CD14-positive monocyte (primary cell): ENCODE results near the gene GAREM1. TPM values are rescaled to one million over a fixed set of nuclear protein-coding genes. Genes with fewer than 3 reads are reported as not detected.

ENCODE experiments used
- DNase-seq, 3 donors: peaks; one replicate each; pipeline ENCODE4 v3.0.0-alpha.2; 2011 to 2022
- H2AFZ ChIP-seq: 2 replicates; pipeline ENCODE4 v1.6.0; 2012; ENCODE audit warnings: mild to moderate bottlenecking, low read depth, low read length, inconsistent platforms; ENCODE audit not compliant: insufficient read depth, poor library complexity, severe bottlenecking
- H3K27ac ChIP-seq, 2 donors: 1 replicate in 1 of 2; 2 replicates in 1 of 2; pipeline ENCODE4 v1.5.1; 2012 to 2013; ENCODE audit warnings: low read length in 2 of 2, control low read depth in 1 of 2, inconsistent platforms in 1 of 2, low read depth in 1 of 2, mild to moderate bottlenecking in 1 of 2
- H3K27me3 ChIP-seq, 2 donors: one replicate each; pipeline versions ENCODE4 v1.6.0 to v1.6.1; 2011 to 2013; ENCODE audit warnings: low read length in 2 of 2; ENCODE audit not compliant: control insufficient read depth in 2 of 2, insufficient read depth in 2 of 2
- H3K36me3 ChIP-seq, 2 donors: replicated peaks in 1 of 2; 1 replicate in 1 of 2; 2 replicates in 1 of 2; pipeline versions ENCODE4 v1.5.1 to v1.6.1; 2012 to 2013; ENCODE audit warnings: low read length in 2 of 2, control low read depth in 1 of 2, inconsistent platforms in 1 of 2, mild to moderate bottlenecking in 1 of 2; ENCODE audit not compliant: insufficient read depth in 2 of 2, control insufficient read depth in 1 of 2
- H3K4me1 ChIP-seq, 2 donors: 1 replicate in 1 of 2; 2 replicates in 1 of 2; pipeline versions ENCODE4 v1.5.1 to v1.6.1; 2012 to 2013; ENCODE audit warnings: low read length in 2 of 2, control low read depth in 1 of 2, inconsistent platforms in 1 of 2, mild to moderate bottlenecking in 1 of 2, moderate library complexity in 1 of 2; ENCODE audit not compliant: insufficient read depth in 2 of 2, control insufficient read depth in 1 of 2
- H3K4me2 ChIP-seq: replicated peaks from 2 replicates; pipeline ENCODE3; 2012; ENCODE audit warnings: low read length, moderate library complexity, mild to moderate bottlenecking; ENCODE audit not compliant: poor library complexity, severe bottlenecking; ENCODE audit errors: extremely low read depth
- H3K4me3 ChIP-seq, 3 experiments: fragments of 200-600 bp in 1 of 3; sonication (generic) in 1 of 3; replicated peaks in 1 of 3; 1 replicate in 2 of 3; 2 replicates in 1 of 3; pipeline ENCODE4 v1.5.1; 2011 to 2013; ENCODE audit warnings: low read length in 3 of 3, mild to moderate bottlenecking in 3 of 3, control low read depth in 2 of 3, low read depth in 2 of 3, inconsistent platforms in 1 of 3, moderate library complexity in 1 of 3
- H3K79me2 ChIP-seq: 2 replicates; pipeline ENCODE4 v1.6.0; 2012; ENCODE audit warnings: mild to moderate bottlenecking, control low read depth, inconsistent platforms, low read length, moderate library complexity; ENCODE audit not compliant: insufficient read depth
- H3K9ac ChIP-seq: 2 replicates; pipeline ENCODE4 v1.6.0; 2017; ENCODE audit warnings: low read length, mild to moderate bottlenecking; ENCODE audit not compliant: insufficient read depth, poor library complexity, severe bottlenecking
- H3K9me3 ChIP-seq, 2 donors: replicated peaks in 1 of 2; 1 replicate in 1 of 2; 2 replicates in 1 of 2; pipeline versions ENCODE4 v1.5.1 to v1.6.1; 2012 to 2013; ENCODE audit warnings: low read length in 2 of 2, control low read depth in 1 of 2; ENCODE audit not compliant: control insufficient read depth in 1 of 2, insufficient read depth in 1 of 2
- H4K20me1 ChIP-seq: 2 replicates; pipeline ENCODE4 v1.6.0; 2012; ENCODE audit warnings: mild to moderate bottlenecking, low read length, control low read depth, moderate library complexity; ENCODE audit not compliant: insufficient read depth
- H3K27ac Mint-ChIP-seq, 7 donors: one replicate each; pipeline ENCODE4 v1.8.0; 2020; ENCODE audit warnings: mild to moderate bottlenecking in 7 of 7, mixed read lengths in 7 of 7, moderate library complexity in 6 of 7, inconsistent platforms in 2 of 7
- H3K27me3 Mint-ChIP-seq, 3 donors: one replicate each; pipeline ENCODE4 v1.8.0; 2021 to 2022; ENCODE audit warnings: low read depth in 3 of 3, mild to moderate bottlenecking in 3 of 3, mixed read lengths in 3 of 3, moderate library complexity in 3 of 3, inconsistent platforms in 1 of 3
- H3K36me3 Mint-ChIP-seq, 2 donors: one replicate each; pipeline ENCODE4 v1.8.0; 2020; ENCODE audit warnings: mixed read lengths in 2 of 2, inconsistent platforms in 1 of 2, mild to moderate bottlenecking in 1 of 2
- H3K4me1 Mint-ChIP-seq: one replicate; pipeline ENCODE4 v1.8.0; 2020; ENCODE audit warnings: mild to moderate bottlenecking, mixed read lengths
- H3K4me3 Mint-ChIP-seq, 2 donors: one replicate each; pipeline ENCODE4 v1.8.0; 2020; ENCODE audit warnings: mild to moderate bottlenecking in 2 of 2, mixed read lengths in 2 of 2, moderate library complexity in 1 of 2
- H3K9me3 Mint-ChIP-seq, 7 donors: one replicate each; pipeline ENCODE4 v1.8.0; 2020 to 2022; ENCODE audit warnings: mixed read lengths in 7 of 7, mild to moderate bottlenecking in 6 of 7, moderate library complexity in 6 of 7, inconsistent platforms in 2 of 7
- WGBS: methylation state at CpG from one replicate; pipeline ENCODE4 v1.1.5; 2013; ENCODE audit warnings: missing lambda C conversion rate; ENCODE audit not compliant: insufficient coverage; 5-methylcytosine and 5-hydroxymethylcytosine counted together
- intact Hi-C, 2 donors: fragments of 100-400 bp; cut with micrococcal nuclease; formaldehyde crosslinking; loops; one replicate each; pipeline versions ENCODE4 v1.15.0 to v1.15.1; 2023
- polyA plus RNA-seq, 3 donors: library from polyadenylated mRNA; depleted of rRNA in 1 of 3; unstranded in 2 of 3; stranded (reverse) in 1 of 3; fragments of 300-500 nt in 2 of 3; fragments of >200 nt in 1 of 3; fragmentation: Illumina TruSeq in 2 of 3; gene quantifications; 1 replicate in 2 of 3; 2 replicates in 1 of 3; pipeline ENCODE4 v1.2.3, GENCODE V29; 2012 to 2021
- TF ChIP-seq, protein P1 (sequence below): fragments of 200-600 bp; IDR thresholded peaks from one replicate; pipeline ENCODE4 v1.8.0; 2022; ENCODE audit warnings: antibody characterized with exemption, mild to moderate bottlenecking

Gene GAREM1
- polyA plus RNA-seq, 3 donors = 0.24 TPM; not detected in 2

DNA sequence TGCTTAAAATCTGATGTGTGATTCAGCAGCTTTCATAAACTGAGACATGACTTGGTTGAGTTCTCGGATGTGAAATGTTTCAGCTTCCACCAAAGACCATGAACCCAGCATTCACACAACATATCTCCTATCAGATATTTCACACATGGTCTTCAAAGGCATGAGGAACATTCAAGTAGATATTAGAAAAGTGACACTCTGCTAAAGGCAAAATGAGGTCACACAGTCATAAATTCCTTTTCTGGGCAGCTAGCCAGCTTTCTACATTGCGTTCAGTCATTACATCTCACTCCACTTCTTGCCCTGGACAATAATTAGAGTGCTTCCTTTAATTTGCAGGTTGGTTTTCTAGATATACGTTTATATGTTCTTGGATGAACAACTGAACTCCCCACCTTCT, 96.7 kb downstream of the GAREM1 start:
- no peaks in the 10 kb centered on the region for H3K36me3 ChIP-seq
- H2AFZ ChIP-seq = no peak overlapping the region
- no peak for DNase-seq
- Mint-ChIP-seq H3K27me3 (peaks cover 0 to 2% (median 2%) of the 10 kb centered on the region in 3 donors), H3K4me3 (no peak overlapping the region), H3K4me1 (no peaks in the 10 kb centered on the region), H3K27ac (no peak overlapping the region), H3K36me3 (no peaks in the 10 kb centered on the region), H3K9me3 (peaks cover 0 to 1% (median 0%) of the 10 kb centered on the region in 7 donors)
- no peaks in the 10 kb centered on the region for H3K79me2 ChIP-seq
- intact Hi-C loops = no loop called here
- H4K20me1 ChIP-seq = no peaks in the 10 kb centered on the region
- TF ChIP-seq, protein P1, sequence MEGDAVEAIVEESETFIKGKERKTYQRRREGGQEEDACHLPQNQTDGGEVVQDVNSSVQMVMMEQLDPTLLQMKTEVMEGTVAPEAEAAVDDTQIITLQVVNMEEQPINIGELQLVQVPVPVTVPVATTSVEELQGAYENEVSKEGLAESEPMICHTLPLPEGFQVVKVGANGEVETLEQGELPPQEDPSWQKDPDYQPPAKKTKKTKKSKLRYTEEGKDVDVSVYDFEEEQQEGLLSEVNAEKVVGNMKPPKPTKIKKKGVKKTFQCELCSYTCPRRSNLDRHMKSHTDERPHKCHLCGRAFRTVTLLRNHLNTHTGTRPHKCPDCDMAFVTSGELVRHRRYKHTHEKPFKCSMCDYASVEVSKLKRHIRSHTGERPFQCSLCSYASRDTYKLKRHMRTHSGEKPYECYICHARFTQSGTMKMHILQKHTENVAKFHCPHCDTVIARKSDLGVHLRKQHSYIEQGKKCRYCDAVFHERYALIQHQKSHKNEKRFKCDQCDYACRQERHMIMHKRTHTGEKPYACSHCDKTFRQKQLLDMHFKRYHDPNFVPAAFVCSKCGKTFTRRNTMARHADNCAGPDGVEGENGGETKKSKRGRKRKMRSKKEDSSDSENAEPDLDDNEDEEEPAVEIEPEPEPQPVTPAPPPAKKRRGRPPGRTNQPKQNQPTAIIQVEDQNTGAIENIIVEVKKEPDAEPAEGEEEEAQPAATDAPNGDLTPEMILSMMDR = no peak
- H3K4me1 ChIP-seq = no peaks in the 10 kb centered on the region
- no CpG with 5 or more reads among the region's 3 CpGs for WGBS
- no peak overlapping the region for H3K4me3 ChIP-seq
- H3K9ac ChIP-seq = no peak overlapping the region
- H3K27me3 ChIP-seq = no peaks in the 10 kb centered on the region
- no peak overlapping the region for H3K27ac ChIP-seq
- no peak overlapping the region for H3K4me2 ChIP-seq
- no peaks in the 10 kb centered on the region for H3K9me3 ChIP-seq

- H3K9me3 ChIP-seq = no peaks in the 10 kb centered on the region
- no peak overlapping the region for H2AFZ ChIP-seq
- no peak overlapping the region for H3K9ac ChIP-seq
- no peaks in the 10 kb centered on the region for H3K4me1 ChIP-seq
- Mint-ChIP-seq H3K4me1 (no peaks in the 10 kb centered on the region), H3K27me3 (peaks cover 0 to 2% (median 2%) of the 10 kb centered on the region in 3 donors), H3K27ac (no peak overlapping the region), H3K4me3 (no peak overlapping the region), H3K36me3 (no peaks in the 10 kb centered on the region), H3K9me3 (peaks cover 0 to 1% (median 0%) of the 10 kb centered on the region in 7 donors)
- H4K20me1 ChIP-seq = no peaks in the 10 kb centered on the region
- intact Hi-C loops = no loop called here
- no peaks in the 10 kb centered on the region for H3K79me2 ChIP-seq
- WGBS = 100% methylated on average over 3 of the region's 4 CpGs
- no peak overlapping the region for H3K27ac ChIP-seq
- TF ChIP-seq, protein P1 = no peak
- no peaks in the 10 kb centered on the region for H3K36me3 ChIP-seq
- no peaks in the 10 kb centered on the region for H3K27me3 ChIP-seq
- DNase-seq = no peak
- H3K4me3 ChIP-seq = no peak overlapping the region
- H3K4me2 ChIP-seq = no peak overlapping the region
Measured at GRCh38 chr18:32373505-32373904, 97.2 kb downstream of the GAREM1 start.
